HG02642 (cell line): ENCODE data around the gene UNC5C.

Source experiments
- ATAC-seq: cut with Tn5 transposase; IDR thresholded peaks from one replicate; pipeline ENCODE4 v1.9.1; 2021; ENCODE audit warnings: mild to moderate bottlenecking; ENCODE audit not compliant: unreplicated experiment, poor library complexity

UNC5C gene

DNA sequence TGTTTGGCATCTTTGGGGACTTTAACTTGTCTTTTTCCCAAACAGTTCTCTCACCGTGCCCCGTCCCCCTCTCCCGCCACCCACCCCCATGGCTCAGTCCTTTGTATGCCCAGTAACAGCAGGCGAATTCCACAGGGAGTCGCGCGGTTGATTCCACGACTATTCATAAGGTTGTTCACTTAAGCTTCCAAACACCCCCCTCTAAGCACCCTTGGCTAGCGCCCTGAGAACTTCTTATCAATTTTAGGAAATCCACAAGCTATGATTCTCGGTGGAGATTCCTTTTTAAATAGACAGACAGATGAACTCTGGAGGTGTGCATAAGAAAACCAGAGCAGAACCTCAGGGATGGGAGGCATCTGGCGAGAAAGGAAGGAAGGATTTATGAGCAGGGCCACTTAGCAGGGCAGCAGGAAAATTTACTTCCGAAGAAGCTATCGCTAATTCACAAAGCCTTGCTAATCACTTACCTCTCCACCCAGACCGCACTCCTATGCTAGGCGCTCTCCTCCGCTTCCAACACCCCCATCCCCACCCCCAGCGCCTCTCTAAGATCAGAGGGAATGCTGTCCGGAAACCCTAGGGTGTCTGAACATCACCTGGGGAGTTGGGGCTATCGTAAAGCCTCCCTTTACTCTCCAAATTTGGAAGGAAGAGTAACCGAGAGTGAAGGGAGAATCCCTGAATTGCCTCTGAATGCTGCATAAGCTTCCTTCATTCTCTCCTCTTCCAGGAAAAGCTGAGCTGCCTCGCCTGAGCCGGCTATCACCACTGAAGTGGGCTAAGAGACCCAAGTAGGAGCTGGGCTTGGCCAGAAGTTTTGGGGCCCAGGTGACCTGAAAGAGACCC, 1.7 kb downstream of the UNC5C start:
- no peak for ATAC-seq

DNA sequence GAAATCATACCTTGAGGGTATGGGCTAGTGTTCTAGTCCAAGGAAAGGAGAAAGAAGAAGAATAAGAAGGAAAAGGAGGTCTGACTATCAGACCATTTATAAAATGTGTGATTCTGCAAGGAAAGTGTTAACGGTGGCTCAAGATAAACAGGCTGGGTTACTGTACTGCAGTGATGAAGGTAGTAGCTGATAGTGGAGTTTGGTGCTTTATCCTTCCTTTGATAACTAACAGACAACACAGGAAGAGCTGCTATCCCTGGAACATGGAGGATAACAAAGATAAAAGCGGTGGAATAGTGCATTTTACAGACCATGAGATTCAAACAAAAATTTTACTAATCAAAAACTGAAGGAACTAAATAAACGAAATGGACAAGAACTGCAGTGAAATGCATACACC, 2.6 kb downstream of the UNC5C start:
- no peak for ATAC-seq

DNA sequence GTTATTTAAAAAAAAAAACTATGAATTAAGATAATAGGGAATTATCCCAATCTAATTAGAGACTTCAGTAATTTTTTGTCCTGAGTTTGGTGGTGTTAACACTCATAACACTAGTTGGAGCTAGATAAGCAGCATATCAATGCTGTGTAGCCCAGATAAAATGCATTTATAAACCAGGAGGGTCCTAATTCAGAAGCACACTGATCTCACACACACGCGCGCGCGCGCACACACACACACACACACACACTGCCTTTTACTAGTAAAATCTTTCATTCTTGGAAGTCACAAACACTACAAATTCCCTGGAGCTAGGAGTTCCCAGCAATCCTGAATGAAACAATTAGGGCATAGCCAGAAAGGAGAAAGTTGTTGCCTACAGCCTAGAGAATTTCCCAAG, 3.2 kb downstream of the UNC5C start:
- no peak for ATAC-seq

DNA sequence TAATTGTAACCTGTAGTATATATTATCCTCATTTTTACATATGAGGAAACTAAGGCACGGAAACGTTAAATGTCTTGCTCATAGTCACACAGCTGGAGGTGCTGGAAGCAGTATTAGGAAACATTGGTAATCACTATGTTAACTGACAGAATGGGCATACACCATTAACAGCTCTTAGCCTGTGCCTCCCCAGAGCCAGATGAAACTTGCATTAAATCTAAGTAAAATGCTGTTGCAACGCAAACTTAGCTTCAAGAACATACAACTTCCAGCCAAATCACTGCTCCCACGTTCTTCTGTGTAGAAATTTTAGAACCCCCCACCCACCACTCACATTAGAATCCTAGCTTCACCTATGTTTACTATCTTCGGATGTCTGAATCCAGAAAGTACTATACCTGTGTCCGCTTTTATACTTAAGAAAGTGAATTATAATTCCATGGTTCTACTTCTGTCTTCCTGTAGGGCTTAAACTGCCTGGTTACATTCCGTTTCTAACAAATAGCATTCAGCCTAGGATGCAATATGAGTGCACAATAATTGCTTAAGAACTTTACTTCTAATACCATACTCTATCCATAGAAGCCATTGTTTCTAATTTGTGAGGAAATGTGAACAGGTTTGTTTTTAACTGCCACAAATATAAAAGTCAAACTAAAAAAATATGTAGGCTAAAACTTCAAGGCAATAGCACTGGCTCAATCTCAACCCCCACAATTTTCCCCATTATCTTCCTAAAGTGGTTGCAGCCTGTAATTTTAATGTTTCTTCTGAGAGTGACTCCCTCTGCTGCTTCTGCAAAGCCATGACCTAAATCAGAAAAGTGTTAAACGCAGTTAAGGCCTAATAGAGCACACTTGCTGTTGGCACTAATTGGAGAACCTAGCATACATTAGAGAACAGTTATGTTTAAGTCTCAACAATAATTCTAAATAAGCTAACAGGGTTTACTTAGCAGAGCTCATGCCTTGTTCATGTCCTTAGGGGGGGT, 4.4 kb downstream of the UNC5C start:
- ATAC-seq: no peak

DNA sequence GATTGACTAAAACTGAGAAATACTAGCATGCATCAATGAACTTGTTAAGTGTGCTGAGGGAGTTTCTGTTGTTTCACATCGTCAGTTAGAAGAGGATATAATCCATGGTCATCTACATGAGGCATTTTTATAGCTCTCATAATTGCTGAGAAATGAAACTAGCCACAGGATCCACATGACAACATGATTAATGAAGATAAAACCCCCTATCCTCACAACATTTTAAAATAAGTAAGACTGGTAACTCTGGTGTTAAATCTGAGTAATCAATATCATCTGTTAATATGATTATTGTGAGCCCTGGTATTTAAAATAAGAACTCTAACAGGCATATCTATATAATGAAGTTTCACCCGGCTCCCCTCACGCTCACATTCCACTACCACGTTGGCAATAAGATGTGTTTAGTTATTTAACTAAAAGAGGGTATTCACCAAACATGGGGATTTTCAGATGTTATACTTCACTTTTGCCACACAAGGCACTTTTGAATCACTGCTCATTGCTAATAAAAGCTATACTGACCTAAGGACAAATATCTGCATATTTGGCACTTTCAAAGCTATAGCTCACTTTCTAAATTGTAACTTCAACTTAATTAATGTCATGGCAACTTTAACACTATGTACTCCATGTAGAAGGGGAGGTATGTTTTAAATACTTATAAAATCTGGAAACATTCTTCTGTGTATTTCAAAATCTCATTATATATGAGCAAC, 6.7 kb downstream of the UNC5C start:
- ATAC-seq: peak; percentile 54

DNA sequence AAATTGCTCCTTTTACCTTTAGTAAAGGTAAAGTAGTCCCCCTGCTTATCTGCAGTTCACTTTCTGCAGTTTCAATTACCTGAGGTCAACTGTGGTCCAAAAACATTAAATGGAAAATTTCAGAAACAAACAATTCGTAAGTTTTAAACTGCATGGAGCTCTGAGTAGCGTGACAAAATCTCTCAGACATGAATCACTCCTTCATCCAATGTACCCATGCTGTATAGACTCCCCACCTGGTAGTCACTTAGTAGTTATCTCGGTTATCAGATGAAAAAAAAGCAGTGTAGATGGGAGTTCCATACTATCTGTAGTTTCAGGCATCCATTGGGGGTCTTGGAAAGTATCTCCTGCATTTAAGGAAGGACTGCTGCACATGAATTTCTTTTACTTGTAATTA, 7.7 kb downstream of the UNC5C start:
- ATAC-seq: no peak

DNA sequence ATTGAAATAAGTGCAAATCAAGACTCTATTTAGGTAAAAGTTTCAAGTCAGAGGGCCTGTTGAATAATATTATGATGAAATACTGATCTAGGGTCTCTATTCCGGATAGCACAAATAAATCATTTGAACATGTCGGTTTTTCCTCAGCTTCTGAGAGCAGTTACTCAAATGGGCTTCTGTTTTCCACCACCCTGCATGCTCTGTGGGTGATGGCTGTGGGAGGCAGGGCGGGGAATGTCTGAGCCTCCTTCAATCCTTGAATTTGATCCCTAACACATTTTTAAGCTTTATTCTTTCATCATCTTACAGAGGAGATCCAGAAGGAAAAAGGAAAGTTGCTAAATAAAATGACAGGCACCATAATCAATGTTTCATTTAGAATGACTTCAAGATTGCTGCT, 8.5 kb downstream of the UNC5C start:
- no peak for ATAC-seq

DNA sequence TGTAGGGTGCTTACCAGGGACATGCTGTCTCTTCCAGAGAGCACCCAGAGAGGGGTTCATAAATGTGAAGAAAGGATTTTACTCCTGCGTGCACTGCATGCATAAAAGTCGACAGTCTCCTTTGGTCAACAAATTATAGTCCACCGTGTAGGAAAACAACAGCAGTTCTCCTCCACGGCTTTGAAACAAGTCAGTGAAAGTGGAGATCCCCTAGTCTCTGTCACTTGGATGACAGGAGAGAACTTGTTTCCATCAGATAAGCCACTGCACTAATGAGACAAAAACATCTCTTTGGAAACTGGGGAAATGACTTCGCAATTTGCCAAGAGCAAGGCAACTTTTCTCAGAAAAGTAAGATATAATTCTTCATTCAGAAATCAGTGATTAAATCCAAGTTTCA, 9.7 kb downstream of the UNC5C start:
- no peak for ATAC-seq

DNA sequence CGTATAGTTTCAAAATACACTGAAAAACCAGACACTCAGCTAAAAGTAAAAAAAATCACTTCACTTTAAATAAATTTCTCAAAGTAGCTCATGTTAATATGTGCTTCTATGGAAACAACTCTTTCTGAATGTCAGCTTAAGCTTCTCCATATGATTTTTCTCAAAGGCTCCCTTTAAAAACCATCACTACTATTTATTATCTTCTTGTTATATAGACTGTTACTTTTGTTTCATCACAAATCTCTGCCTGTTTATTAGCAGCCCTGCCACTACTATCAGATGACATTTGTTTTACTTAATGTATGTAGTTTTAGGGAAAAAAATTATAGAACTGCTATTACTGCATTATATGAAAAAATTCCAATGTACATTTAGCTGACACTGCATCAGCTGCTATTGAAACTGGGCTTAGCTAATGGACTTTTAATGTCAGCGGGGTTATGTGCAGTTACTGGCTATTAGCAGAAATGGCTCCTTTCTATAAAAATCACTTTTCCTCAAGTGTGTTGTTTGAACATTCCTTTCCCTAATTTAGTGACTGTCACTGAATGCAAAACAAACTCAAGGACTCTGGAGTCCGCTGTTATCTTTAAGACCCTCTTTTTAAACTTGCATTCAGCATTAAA, 10.8 kb downstream of the UNC5C start:
- ATAC-seq: no peak

DNA sequence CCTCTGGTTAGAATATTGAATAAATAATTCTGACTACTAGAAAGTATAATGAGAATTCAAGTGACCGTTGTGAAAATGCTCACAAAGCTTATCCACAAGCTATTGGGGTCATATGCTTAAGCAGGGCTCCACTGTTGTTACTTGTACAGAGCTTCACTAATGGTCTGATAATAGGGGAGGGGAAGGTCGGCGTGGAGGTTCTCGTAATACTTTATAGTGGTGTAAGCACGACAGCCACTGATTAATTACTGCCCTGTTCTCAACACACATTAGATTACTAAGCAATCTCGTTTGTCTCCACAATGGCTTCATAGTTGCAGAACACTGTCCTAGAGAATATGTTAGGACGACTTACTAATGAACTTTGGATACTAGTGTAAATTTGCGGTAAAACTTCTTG, 11.6 kb downstream of the UNC5C start:
- no peak for ATAC-seq

DNA sequence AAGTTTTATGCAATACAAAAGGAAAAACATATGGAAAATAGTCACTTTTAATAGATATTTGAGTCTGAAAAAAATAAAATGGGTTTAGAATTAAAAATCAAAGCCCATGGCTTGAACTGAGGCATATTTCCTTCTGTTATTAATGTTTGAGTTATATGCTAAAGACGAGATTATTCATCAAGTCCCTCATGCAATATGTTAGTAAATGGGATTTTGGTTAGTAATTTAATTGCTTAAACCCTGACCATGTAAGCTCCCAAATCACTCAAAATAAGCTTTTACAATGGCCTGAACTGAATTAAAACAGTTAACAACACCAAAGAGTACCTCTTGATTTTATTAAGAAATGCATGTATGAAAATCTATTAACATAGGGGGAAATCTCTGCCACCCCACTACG, 12.1 kb downstream of the UNC5C start:
- no peak for ATAC-seq

DNA sequence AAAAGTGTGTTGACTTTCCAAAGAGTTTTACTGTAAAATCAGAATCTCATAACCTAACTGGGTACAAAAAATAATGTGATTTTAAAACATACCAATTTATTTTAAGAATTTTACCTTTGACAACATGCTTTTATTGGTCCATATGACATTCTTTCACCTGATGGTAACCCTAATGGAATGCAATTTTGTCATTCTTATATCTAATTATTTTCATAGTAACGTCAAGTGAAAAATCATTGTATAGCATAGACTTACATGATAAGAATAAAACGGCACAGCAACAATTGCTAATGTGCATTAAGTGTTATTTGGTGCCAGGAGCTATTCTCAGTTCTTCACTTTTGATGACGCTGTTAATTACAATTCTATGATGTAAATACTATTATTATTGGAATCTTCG, 13.6 kb downstream of the UNC5C start:
- ATAC-seq: no peak

DNA sequence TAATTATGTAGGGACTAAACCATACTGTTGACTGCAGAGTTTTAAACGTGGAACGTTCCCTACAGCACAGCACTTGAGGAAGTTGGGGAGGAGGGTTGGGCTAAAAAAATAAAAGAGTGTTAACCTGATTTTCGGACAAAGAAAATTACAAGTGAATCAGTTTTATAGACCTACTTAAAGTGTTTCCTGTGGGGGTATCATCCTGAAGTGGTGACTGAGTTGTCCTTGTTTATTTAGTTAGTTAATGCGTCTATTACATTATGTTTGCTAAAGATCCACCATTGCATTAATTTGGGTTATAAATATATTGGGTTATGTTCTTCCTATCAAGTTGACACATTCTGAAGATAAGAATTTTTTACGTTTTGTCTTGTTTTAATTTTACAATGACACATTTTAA, 14.7 kb downstream of the UNC5C start:
- no peak for ATAC-seq

DNA sequence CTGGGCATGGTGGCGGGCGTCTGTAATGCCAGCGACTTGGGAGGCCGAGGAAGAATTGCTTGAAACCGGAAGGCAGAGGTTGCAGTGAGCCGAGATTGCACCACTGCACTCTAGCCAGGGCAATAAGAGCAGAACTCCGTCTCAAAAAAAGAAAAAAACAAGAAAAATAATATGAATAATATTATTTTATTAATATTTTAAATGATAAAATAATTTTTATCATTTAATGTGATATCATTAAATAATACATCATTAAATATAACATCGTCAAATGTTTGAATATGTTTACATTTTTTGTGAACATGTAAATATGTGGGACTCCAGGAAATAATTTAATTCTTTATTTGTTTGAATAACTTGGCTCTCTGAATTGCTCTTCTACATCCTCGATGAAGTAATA, 15.5 kb downstream of the UNC5C start:
- no peak for ATAC-seq

DNA sequence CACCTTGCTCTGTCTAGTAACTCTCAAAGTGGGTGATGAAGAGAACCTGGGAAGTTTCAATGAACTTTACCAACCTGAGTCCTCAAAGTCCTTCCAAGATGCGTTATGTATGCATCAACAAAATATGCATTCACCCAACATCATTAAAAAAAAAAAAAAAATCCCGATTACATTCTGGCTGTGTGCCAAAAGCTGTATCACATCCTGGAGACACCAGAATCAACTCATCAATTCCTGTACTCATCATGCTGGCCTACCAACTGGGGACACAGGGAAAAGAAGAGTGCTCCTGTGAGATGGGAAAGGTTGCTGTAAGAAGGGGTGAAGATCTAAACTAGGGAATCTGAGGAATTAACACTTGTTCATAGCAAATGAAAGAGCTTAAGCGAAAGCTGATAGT, 16.5 kb downstream of the UNC5C start:
- no peak for ATAC-seq

DNA sequence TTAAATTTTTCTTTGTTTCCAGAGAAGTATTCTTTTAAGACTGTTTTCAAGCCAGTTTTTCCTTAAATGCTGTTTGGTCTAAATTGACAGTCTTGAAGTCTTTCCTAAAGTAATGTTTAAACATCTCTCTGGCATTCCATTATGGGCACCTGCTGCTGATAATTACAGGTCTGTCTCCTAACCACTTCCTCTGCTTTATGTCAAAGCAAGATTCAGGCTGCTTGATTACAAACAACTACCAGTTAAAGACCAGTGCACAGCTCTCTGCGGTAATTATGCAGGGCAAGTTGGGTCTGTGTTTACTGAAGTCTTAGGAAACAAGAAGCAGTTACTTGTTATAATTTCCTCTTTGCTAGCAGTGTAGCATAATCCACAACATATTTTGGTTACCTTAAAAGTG, 17.6 kb downstream of the UNC5C start:
- ATAC-seq: no peak

DNA sequence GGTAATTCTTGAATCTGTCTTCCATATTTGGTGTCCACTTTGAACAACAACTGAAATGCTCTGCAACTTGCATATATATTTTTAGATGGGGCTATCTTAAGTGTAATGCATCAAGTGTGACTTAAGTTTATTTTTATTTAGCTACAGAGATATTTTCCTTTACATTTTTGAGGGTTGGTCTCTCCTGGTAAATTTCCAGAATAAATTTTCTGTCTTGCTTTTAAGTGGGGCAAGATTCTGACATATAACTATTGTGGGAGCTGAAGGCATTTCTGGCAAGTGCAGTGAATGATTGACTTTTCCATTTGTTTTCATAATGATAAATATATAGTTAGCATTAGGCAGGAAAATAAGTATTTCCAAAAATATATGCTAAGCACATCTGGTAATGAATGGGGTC, 18.8 kb downstream of the UNC5C start:
- ATAC-seq: no peak

DNA sequence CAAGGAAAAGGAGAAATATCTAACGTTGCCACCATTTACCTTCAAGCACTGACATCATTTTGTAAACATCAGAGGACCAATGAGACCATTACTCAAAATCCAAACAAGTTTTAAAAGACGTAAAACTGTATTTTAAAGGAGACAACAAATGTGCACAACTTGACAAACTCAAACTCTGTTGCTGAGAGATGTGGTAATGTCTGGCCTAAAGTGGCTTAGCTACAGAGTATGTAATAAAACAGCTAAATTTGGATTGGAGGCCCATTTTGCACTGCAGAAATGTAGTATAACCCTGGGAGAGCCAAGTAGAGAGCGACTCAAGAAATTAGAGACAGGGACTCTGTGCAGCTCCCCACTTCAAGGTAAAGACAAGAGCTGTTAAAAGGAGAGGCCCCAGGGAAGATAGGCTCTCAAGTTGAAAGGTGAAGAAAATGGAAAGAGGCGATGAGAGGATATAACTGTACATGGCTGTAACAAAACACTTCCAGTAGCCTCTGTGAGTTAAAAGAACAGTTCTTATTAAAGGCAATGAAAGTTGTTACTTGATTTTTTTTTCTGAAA, 20.3 kb downstream of the UNC5C start:
- no peak for ATAC-seq

DNA sequence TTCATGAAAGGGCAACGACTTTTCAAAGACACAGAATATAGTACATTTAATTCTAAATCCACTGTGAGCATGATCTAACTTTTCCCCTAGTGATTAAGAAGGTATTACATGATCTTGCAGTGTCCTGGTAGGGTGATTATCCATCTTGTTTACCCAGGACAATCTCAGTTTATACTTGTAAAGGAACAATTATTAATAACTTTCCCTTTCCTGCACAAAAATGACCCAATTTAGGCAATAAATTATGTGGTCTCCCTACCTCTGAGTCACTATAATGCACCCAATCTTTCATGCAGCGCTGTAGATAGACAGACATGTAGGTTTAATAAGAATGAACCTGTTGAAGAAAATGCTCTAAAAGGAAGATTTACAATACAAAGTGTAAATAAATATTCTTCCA, 22.7 kb downstream of the UNC5C start:
- no peak for ATAC-seq

DNA sequence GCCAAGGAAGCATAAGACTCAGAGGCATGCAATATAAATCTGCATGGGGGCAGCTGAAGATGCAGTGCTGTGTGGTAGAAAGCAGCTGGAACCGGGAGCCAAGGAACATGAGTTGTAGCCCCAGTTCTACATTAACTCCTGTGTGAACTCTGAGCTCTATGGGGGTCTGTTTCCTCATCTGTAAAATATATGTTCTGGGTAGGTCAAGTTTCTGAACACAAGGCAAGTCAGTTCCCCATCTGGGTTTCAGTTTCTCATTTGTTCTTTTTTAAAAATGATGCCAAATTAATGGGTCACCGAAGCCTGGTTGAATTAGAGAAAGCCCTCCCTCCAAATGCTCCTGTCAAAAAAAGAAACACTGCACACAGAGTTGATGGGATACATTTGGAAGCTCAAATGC, 24.0 kb downstream of the UNC5C start:
- ATAC-seq: no peak
